HG03097 (cell line): Measurements from ENCODE around the gene MED6.

Source experiments
- ATAC-seq: cut with Tn5 transposase; IDR thresholded peaks from one replicate; pipeline ENCODE4 v1.9.1; 2021; ENCODE audit not compliant: unreplicated experiment, low FRiP score

The MED6 gene

DNA sequence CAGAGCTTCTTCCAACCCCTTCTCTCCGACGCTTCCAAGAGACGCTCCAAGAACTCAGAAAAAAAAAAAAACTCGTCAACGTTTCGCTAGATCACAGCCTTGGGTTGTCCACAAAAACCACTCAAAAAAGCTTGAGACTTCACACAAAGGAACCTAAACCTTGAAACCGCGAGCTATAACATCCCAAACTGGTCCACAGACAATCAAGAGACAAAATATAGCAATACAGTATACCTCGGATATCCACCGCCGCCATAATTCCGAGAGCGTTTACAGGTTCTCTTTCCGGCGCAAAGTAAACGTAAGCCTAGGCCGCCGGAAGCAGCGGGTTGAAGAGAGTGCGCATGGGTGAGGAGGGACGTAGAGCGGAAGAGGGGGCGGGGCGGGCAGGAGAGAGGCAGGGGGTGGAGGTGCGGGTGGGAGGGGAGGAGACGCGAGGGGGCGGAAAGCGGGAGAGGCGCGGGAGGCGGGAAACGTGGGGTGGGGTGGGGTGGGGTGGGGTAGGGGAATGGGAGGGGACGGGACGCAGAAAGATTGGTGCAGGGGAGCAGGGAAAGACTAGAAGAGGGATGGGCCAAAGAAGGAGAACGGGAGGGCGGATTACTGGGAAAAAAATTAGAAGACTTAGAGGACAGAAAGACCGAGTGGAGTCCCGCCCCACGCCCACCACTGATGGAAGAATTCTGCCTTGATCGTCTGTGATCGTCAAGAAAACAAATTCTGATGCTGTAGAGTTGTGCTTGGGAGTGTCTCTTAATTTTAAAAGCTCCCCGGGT lies at the start of gene MED6:
Gene MED6, minus strand, starts transcription at position 274 of the 776 bp plus-strand sequence. Its CDS starts 18 bp downstream, at position 256.
- peak; percentile 75 for ATAC-seq

GRCh38 chr14:70649803-70650202 lies 49.3 kb upstream of the MED6 start:
- ATAC-seq = no peak

DNA sequence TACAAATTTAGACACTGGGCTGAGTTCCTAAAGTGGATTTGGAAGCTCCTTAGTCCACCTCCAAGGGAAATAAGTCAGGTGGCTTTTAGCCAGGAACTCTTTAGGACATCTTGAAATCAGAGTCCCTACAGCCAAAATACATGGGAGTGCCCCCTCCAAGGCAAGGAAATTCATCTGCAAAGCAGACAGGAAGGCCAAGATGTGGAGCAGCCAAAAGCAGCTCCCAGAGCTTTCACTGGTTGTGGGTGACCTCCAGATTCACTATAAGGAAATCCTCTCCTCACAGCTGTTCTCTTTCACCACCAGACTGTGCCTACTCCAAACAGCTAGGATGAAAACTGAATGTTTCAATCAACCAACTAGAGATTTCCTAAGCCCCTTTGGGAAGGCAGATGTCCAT lies 47.9 kb upstream of the MED6 start:
- ATAC-seq = no peak

DNA sequence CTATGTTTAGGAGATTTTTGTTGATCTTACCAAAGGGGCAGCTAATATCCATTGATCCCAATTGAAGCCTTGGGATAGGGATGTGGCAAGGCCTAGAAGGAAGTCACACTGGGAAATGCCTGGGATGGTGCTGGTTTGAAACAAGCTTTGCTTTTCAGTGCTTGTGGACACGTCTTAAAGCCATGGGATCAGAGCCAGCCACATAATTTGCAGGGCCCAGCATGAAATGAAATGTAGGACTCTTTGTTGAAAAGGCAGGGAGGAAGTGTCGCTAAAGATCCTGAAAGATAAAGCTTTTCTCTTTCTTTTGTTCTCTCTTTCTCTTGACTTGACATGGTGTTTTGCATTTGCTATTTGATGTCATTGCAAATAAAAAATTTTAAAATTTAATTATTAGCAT lies 46.2 kb upstream of the MED6 start:
- ATAC-seq = no peak

- ATAC-seq = no peak
Measured at GRCh38 chr14:70645892-70646291, 45.4 kb upstream of the MED6 start.

DNA sequence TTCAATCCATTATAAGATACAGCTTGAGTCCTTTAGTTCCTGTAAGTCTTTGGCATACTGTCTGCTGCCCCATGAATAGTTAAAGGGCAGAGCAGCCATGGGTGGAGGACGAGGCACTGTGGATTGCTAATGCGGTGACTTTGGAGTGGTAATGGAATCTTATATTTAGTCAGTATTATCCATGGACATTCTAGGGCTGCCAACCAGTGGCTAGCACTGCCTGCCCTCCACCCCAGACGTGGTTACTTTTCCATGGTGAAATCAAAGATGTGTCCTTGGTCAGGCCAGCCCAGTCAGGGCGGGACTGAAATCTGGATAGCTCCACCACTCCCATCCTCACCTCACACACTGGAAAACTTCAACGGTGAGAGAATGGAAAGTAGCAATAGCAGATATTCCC lies 43.5 kb upstream of the MED6 start:
- no peak for ATAC-seq

- ATAC-seq = no peak
Measured at GRCh38 chr14:70642303-70643235, 42.1 kb upstream of the MED6 start.

GRCh38 chr14:70641548-70642302 lies 41.3 kb upstream of the MED6 start, which contains the start of gene TTC9:
TSS of gene TTC9 (plus strand) at chr14:70641916. CDS start at chr14:70642130, 214 bp downstream.
- ATAC-seq = no peak

- ATAC-seq = peak; percentile 50
Measured at GRCh38 chr14:70640938-70641547, 40.6 kb upstream of the MED6 start.

DNA sequence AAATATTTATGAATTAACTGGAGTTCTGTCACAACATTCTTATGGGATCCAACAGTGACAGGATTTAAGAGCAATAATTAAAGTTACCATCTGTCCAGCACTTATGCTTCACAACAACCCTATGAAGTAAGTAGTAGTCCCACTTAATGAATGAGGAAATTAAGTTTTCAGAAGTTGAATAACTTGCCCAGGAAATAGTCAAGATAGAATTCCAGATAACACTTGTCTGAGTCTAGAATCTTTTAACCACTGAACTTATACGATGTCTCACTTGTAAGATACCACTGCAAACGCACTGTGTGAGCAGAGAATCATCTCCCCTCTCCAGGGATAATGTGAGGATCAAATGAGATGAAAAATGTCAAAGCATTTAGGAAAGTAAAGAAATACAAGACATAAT lies 38.0 kb upstream of the MED6 start:
- no peak for ATAC-seq

DNA sequence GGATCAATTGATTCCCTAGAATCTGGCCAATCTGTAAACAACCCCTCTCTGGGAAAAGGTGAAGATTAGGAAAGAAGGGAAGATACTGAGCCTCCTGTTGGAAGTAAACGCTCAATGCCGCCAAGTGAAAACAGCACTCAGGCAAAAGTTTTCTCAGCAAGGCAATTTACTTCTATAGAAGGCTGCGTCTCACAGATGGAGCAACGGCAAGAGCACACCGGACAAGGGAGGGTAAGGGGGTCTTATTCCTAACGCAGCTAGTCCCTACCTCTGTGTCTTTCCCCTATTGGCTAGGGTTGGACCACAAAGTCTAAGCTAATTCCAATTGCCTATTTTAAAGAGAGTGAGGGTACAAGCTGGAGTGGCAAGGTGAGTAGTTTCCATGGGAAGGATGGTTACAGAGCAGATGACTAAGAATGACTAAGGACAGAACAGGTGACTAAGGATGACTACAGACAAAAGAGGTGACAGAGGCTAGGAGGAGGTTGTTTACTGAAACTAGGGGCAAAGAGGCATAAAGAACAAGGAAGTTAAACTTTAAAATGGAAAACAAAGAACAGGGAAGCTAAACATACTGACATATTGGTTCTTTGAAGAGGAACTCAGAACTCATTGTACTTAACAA lies 35.6 kb upstream of the MED6 start:
- no peak for ATAC-seq

GRCh38 chr14:70631948-70632347 lies 31.5 kb upstream of the MED6 start:
- ATAC-seq = no peak

GRCh38 chr14:70624972-70625371 lies 24.5 kb upstream of the MED6 start:
- no peak for ATAC-seq

DNA sequence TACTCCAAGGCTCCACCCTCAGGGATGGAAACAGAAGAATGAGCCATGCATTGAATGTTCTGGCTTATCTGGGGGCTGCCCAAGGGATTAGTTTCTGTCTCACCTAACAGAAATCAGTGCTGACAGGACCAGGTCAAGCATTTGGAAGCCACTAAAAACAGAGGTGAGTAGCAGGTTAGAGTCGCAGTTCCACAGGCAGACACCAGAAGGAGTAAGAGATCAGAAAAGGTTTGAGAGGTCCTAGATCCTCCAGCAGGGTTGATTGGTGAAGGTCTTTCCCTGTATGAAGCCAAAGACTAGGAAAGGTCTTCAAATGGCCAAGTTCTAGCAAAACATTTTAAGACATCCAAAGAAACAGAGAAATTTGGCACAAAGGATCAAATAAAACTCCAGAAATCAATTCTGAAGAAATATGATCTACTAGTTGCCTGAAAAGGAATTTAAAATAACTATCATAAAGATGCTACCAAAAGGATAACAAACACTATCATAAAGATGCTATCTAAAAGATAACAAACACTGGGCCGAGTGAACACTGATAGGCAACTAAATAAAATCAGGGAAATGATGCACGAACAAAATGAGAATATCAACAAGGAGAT lies 21.8 kb upstream of the MED6 start:
- no peak for ATAC-seq

- ATAC-seq = no peak
Measured at GRCh38 chr14:70619708-70620107, 19.3 kb upstream of the MED6 start.

GRCh38 chr14:70618314-70618713 lies 17.9 kb upstream of the MED6 start:
- no peak for ATAC-seq

GRCh38 chr14:70616646-70617045 lies 16.2 kb upstream of the MED6 start:
- no peak for ATAC-seq

- no peak for ATAC-seq
Measured at GRCh38 chr14:70611216-70611615, 10.8 kb upstream of the MED6 start.

DNA sequence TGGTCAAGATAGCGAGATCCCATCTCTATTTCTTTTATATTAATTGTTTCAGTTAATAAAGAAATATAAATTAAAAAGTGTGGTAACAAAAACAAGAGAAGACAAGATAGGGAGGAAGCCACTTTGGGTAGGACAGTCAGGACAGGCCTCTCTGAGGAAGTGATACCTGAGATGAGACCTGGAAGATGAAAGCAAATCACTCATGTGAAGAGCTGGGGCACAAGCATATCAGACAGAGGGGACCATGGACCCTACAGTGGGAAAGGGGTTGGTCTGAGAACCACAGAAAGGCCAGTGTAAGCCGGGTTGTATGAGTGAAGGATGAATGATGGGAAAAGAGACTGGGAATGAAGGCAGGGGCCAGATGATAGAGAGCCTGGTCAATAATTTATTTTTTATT lies 1.8 kb upstream of the MED6 start:
- no peak for ATAC-seq

- no peak for ATAC-seq
Measured at GRCh38 chr14:70601162-70601561, 707 bp upstream of the MED6 start.
